A172 (cell line): ENCODE data around the gene MADCAM1. TPM values are rescaled to one million over a fixed set of nuclear protein-coding genes. Genes with fewer than 3 reads are reported as not detected.
"Not testable (repeated sequence)": the region's sequence is repeated elsewhere in the genome, so short reads cannot be mapped to it uniquely, and the experiment has no call there.

Source experiments
- DNase-seq: peaks from one replicate; pipeline ENCODE4 v3.0.0-alpha.2; 2015; ENCODE audit warnings: low spot score
- total RNA-seq: library from RNA; depleted of rRNA; stranded (reverse); fragments of >200 nt; shearing (Covaris generic); gene quantifications from 2 replicates; pipeline ENCODE4 v1.2.3, GENCODE V29; 2014; rRNA removed

MADCAM1 gene
- total RNA-seq: 0.48 and 0.71 TPM in 2 replicates

DNA sequence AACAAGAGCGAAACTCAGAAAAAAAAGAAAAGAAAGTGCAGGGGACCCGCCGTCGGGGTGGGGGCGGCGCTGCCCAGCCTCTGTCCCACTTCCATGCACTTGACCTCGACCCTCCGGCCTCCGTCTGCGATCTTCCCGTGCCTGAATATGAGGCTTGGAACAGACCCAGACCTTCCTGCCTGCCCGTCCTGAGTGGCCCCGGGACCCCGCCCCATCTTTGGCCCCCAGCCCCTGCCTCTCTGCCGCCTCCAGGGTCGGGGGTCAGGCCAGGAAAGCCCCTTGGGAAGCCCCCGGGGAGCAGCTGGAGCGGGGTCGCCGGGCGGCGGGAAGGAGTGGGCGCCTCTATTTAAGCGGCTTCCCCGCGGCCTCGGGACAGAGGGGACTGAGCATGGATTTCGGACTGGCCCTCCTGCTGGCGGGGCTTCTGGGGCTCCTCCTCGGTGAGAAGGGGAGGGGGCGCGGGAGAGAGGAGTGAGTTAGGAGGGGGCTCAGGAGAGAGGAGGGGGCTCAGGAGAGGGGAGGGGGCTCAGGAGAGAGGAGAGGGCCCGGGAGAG is at the start of gene MADCAM1:
Gene MADCAM1, plus strand, starts transcription at position 375 of the 554 bp plus-strand sequence. Its CDS starts 14 bp downstream, at position 389.
- DNase-seq: no peak

DNA sequence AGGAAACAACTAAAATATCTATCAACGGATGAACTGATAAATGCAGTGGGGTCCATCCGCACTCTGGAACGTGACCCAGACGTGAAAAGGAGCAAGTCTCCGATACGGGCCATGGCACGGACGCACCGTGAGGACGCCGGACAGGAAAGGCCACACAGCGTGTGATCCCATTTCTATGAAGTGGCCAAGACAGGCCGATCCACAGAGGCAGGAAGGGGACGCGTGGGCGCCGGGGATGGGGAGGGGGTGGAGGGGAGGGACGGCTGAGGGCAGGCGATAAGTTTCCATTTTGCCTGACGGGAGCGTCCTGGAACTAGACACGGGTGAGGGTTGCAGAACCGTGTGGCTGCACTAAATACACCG is 49.2 kb upstream of the MADCAM1 start:
- DNase-seq: no peak

DNA sequence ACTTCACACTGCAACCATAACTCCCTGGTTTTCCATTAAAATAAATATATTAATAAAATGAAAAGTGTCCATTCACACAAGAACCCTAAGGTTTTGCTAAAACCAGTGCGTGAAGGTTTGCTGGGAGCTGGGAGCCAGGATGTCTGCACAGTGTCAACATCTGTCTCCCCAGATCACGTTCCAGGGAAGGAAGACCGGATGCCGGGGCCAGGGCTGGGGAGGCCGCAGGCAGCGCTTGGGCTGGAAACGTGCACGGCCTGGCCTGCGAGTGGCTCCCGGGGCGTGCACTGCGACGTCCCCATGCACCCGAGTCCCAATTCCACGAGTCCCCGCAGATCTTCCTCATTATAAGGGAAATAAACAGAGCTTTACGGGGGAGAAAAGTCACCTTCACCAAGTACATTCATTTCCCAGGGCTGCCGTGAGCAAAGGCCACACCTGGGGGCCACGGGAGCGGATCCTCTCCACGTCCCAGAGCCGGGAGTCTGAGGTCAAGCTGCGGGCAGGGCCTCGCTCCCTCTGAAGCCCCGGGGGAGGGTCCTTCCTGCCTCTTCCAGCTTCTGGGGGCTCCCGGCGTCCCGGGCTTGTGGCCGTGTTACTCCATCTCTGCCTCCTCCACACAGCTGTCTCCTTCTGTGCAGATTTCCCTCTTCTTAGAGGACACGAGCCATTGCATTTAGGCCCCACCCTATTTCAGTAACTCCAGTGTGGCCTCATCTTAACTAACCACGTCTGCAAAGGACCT is 48.3 kb upstream of the MADCAM1 start:
- DNase-seq: no peak

DNA sequence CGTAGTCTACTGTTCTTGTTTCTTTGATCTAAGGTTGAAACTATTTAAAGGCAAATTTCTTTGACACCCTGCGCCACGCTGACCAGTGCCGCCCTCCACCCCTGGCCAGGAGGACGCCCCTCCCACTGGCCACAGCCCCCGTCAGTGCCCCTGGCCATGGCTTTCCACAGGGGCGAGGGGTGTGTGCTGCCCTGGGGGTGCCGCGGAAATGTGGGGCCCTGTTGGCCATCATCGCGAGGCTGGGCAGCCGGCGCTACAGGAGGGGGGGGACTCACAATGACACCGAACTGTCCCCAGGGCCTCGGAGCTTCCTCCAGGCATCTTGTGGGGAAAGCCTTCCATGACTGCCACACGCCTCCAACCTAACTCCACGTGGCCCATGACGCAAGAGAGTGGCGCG is 46.4 kb upstream of the MADCAM1 start:
- DNase-seq: no peak

DNA sequence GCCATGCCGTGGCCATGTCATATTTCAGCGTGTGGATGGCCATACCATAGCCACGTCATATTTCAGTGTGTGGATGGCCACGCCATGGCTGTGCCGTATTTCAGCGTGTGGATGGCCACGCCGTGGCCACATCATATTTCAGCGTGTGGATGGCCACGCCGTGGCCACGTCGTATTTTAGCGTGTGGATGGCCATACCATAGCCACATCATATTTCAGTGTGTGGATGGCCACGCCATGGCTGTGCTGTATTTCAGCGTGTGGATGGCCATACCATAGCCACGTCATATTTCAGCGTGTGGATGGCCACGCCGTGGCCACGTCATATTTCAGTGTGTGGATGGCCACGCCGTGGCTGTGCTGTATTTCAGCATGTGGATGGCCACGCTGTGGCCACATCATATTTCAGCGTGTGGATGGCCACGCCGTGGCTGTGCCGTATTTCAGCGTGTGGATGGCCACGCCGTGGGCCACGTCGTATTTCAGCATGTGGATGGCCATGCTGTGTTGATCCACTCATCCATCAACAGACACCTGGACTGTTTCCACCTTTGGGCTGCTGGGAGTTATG is 45.3 kb upstream of the MADCAM1 start:
- DNase-seq: not testable (repeated sequence)

DNA sequence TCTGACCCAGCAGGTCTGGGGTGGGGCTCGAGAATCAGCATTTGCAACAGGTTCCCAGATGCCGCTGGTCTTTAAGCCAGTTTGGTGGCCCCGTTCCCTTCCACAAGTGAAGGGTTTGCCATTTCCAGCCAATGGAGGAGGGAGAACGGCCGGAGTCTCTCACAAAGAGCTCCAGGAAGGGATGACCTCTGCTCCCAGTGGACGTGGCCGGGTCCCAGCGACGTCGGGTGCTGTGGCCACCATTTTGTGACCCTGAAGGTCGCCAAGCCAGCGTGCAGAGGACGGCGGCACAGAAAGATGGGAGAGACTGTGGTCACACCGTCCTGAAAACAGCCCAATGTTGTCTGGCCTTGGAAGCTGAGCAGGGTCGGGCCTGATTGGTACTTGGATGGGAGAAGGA is 43.5 kb upstream of the MADCAM1 start:
- DNase-seq: no peak

DNA sequence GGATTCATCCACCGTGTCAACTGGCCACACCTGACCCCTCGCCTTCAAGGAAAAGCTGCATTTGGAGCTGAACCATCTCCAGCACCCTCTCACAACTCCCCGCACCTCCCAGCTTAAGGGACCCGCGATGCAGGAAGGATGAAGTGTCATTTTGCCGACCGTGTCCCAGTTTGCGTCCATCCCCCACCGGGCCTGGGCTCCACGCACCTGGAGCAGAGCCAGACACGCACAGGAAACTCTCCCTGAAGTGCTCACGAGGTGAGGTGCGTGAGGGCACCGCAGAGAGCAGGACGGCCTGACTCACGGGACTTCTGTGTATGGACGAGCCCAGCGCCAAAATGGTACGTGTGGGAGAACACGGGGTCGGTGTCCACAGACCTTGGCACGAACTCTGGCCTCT is 42.7 kb upstream of the MADCAM1 start:
- no peak for DNase-seq

DNA sequence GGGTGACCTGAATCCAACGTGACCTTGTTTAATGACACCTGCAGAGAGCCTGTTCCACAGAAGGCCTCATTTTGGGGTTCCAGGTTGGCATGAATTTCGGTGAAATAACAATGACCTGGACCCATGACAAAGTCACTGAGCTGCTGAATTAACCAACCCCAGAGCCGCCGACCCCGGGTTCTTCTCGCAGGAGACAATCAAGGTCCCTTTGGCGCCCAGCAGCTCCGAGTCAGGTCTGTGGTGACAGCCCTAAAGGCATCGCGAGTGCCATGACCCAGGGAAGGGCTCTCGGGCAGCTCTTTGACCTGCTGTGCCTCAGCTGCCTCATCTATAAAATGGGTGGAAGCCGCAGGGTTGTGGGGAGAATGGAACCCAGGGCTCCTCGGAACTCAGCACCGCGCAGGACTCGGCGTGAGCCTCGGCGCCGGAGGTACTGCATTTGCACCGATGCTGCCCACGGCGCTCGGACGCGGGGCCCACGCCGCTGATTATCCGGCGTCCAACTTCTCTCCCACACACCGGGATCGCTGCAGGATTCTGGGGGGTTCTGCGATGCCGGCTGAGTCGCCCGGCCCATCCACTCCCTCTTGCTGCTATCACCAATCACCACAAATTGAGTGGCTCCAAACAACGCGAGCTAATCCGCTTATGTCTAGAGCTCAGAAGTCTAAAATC is 41.1 kb upstream of the MADCAM1 start:
- DNase-seq: no peak

DNA sequence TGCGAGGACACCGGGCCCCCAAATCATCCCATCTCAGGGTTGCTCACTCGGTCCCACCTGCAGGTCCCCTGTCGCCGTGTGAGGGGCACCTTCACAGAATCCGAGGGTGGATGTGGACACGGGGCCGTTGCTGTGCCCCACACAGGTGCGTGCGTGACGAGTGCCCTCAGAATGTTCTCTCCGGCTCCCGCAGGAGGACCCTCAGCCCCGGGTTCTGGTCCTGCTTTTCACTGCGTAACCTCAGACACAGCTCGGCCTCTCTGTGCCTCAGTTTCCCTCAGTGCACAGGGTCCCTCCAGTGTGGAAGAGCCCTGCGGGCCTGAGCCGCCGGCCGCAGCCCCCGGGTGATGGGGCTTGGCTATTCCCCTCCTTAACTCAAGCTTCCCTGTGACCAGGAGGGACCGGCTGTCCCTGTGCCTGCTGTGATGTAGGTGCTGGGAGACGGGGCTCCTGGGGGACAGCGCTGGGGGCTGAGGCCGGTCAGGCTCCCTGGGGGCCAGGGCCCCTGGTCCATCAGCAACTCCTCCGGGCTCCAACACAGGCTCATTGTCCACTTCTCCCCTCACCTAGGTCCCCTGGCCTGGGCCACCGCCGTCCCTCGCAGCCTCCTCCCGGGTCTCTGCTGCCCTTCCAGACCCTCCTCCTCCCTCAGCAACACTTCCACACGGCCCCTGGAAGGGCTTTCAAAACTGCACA is 40.3 kb upstream of the MADCAM1 start:
- DNase-seq: no peak

DNA sequence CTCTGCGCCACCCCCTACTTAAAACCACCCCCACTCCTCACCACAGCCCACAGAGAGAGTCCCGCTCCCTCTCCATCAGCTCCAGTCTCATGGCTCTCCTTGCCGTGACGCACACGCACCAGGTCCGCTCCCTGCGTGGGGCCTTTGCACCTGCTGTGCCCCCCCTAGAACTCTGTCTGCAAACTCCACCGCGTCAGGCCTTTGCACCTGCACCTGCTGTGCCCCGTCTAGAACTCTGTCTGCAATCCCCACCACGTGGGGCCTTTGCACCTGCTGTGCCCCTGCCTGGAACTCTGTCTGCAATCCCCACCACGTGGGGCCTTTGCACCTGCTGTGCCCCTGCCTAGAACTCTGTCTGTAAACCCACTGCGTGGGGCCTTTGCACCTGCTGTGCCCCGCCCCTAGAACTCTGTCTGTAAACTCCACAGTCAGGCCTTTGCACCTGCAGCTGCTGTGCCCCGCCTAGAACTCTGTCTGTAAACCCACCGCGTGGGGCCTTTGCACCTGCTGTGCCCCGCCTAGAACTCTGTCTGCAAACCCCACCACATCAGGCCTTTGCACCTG is 39.7 kb upstream of the MADCAM1 start:
- DNase-seq: no peak

DNA sequence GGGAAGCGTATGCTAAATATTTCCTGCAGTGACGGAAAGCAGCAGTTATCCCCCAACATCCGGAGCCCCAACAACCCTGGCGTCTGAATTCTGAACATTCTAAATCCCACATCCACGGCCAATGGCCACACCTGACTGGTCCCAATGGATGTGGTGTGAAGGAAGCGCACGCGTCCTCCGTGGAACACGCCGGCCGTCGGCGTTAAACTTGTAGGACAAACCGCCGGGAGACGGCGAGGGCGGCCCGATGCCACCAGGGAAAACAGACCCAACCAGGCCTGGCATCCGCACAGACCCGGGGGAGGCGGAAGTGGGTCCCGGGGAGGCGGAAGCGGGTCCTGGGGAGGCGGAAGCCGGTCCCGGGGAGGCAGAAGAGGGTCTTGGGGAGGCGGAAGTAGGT is 38.6 kb upstream of the MADCAM1 start:
- no peak for DNase-seq

DNA sequence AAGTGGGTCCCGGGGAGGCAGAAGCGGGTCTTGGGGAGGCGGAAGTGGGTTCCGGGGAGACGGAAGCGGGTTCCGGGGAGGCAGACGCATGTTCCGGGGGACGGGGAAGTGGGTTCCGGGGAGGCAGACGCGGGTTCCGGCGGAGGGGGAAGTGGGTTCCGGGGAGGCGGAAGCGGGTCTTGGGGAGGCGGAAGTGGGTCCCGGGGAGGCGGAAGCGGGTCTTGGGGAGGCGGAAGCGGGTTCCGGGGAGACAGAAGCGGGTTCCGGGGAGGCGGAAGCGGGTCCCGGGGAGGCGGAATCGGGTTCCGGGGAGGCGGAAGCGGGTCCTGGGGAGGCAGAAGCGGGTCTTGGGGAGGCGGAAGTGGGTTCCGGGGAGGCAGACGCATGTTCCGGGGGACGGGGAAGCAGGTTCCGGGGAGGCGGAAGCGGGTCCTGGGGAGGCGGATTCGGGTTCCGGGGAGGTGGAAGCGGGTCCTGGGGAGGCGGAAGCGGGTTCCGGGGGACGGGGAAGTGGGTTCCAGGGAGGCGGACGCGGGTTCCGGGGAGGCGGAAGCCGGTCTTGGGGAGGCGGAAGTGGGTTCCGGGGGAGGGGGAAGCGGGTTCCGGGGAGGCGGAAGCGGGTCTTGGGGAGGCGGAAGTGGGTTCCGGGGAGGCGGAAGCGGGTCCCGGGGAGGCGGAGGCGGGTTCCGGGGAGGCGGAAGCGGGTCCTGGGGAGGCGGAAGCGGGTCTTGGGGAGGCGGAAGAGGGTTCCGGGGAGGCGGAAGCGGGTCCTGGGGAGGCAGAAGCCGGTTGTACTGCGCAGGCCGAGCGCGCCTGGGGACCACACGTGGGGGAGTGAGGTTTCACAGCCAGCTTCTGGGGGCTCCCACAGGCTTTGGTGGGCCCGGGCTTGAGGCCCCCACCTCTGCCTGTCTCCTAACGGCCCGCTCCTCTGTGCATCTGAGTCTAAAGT is 37.9 kb upstream of the MADCAM1 start:
- no peak for DNase-seq

DNA sequence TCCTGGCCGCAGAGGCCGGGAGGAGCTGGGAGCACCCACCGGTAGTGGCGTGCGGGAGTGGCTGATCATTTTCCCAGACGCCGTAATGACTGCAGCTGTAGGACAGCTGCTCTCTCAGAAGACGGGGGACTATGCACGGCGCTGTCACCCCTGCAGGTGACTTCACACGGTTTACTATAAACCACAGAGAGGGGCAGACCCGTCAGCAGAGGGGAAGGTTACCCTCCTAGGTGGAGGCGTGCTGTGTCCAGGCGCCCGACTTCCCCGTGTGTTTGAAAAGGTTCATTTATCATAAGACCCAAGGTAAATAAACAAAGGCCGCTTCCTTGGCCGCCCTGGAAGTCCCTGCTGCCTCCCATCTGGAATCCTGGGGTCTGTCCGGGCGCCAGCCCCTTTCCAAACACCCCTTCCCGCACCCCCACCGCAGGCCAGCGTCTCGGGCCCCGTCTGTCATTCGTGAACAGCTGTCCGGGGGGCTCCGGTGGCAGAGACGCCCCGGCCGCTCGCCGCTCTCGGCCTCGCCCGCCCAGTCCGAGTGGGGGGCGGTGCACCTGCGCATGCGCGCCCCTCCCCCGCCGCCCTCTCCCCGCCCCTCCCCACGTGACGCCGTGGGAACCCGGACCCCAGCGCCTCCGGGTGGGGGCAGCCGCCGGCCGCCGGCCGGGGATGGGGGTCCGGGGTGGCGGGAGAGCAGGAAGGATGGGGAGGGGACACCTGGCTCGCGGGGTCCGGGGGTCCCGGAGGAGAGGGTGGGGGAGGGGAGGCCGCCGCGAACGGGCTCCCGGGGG is 36.4 kb upstream of the MADCAM1 start:
- DNase-seq: peak; percentile 60

DNA sequence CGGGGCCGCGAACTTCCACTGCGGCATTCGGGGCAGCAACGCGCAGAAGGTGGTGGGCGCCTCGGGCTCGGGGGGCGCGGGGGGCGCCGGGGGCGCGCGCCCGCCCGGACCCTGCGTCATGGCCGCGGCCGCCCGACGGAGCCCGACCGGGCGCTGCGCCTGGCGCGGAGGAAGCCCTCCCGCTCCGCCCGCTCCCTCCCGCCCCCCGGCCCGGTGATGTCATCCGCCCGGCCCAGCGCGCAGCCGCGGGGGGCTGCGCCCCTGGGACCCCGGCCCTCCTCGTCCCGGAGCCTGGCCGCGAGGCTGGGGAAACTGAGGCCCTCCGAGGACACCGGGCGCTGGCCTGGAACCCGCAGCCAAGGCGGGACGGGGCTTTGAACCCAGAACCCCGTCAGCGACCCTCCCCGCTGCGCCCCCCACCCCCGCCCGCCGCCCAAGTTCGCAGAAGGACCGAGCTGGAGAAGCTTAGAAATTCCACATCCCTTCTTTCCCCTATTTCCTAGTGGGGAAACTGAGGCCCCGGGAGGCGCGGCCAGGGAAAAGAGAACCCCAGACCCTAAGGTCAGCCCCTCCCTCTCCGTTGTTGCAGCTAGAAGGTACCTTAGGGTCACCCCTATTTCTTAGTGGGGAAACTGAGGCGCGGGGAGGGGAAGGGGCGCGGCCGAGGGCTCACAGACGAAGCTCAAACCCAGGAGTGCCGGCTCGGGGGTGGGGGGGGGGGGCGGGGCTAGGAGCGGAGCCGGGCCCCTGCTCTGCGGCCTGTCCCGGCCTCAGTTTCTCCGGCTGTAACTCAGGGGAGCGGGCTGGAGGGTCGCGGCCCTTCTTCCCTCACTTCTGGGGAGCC is 35.2 kb upstream of the MADCAM1 start, which contains the start of gene SHC2:
Gene SHC2, minus strand, starts transcription at position 157 of the 844 bp plus-strand sequence. Its CDS starts 37 bp downstream, at position 120.
- no peak for DNase-seq

DNA sequence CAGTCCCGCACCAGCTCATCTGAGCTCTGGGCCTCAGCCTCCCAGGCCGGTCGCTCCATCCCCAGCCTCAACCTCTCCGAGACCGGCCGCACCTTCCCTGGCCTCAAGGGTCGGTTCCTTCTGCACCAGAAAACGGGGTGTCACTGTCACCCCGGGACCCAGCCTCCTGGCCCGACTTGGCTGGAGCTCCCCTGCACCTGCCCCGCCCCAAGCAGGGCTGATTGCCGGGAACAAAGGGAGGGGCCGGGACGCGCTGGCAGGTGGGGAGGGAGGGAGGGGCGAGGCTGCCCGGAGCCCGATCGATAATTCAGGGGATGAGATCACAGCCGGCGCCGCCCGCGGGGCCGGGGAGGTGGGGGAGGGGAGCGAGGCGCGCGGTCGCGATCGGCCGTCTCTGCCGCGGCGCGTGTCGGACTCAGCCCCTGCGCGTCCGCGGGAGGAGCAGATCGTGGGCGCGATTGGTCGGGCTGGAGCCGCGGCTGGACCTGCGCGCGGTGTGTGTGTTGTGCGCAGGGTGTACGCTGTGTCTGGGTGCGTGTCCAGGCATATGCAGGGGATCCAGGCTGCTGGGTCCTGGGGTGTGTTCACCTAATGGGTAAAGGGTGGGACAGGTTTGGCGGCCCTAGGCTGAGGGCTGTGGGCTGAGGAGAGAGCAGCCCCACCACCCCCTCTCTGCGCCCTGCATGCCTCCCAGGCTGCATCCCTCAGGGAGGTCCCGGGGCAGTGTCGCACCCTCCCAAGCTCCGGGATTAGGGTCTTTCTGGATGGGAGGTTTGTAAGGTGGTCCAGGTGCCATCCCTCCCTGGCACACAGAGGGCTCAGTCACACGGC is 34.4 kb upstream of the MADCAM1 start:
- no peak for DNase-seq

DNA sequence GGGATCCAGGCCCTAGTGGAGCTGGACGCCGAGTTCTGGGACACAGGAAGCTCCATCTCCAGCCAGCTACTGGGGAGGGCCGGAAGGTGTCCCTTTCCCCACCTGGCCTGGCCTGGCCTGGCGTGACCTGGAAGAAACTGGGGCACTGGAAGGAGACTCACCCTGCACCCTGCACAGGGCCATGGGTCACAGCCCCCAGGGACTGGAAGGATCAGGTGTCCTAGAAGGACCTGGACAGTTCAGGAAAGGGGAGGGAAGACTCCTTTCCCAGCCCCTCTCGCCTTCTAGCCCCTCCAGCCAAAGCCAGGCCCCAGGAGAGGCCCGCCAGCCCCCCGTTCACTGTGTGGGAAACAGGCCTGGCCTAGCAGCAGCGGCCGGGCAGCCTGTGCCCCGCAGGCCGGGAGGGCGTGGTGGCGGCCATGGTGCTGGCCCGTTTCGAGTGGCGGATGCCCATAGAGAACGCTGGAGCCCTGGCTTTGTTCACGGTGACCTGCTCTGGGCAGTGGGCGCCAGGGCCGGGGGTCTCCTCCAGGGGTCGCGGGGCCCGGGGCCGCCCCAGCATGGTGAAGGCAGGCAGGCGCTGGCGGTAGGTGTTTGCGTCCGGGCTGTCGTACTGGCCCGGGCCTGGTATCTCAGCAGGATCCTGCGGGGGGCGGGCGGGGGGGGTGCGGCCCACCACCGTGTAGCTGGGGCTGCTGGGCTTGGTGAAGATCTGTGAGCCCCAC is 32.6 kb upstream of the MADCAM1 start:
- DNase-seq: no peak

DNA sequence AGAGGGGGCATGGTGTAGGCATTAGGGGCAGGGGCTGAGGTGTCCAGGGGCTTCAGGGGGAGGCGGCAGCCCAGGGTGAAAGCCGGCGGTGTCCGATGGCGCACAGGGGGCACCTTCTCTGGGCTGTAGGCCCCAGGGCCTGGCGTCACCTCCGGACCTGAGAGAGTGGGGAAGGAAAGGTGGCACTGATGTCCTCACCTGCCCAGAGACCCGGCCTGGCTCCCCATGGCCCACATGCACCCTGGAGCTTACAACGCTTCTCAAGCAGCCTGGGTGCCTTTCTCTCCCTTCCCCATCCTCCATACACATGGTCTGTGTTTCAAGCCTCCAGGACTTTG is 32.1 kb upstream of the MADCAM1 start:
- no peak for DNase-seq
